Coronary artery (tissue), 2 donors: ENCODE data around the gene TRNAU1AP.

ENCODE experiments used
- DNase-seq: peaks from one replicate; pipeline ENCODE4 v3.0.0-alpha.2; 2017; ENCODE audit warnings: low spot score
- H3K27ac ChIP-seq, 2 donors: fragments of 200-600 bp; sonication (generic); one replicate each; pipeline ENCODE4 v1.5.1; 2016 to 2019
- H3K4me3 ChIP-seq: fragments of 200-600 bp; sonication (generic); 2 replicates; pipeline ENCODE4 v1.5.1; 2016; ENCODE audit warnings: mild to moderate bottlenecking, moderate library complexity
- TF ChIP-seq, protein P1 (sequence below): fragments of 200-600 bp; sonication (generic); IDR thresholded peaks from one replicate; pipeline ENCODE4 v1.5.1; 2019; ENCODE audit warnings: antibody characterized with exemption

Gene TRNAU1AP

GRCh38 chr1:28552758-28553663 lies at the start of gene TRNAU1AP:
TSS of gene TRNAU1AP (plus strand) at chr1:28553085. CDS start at chr1:28553111, 26 bp downstream.
- TF ChIP-seq, protein P1, sequence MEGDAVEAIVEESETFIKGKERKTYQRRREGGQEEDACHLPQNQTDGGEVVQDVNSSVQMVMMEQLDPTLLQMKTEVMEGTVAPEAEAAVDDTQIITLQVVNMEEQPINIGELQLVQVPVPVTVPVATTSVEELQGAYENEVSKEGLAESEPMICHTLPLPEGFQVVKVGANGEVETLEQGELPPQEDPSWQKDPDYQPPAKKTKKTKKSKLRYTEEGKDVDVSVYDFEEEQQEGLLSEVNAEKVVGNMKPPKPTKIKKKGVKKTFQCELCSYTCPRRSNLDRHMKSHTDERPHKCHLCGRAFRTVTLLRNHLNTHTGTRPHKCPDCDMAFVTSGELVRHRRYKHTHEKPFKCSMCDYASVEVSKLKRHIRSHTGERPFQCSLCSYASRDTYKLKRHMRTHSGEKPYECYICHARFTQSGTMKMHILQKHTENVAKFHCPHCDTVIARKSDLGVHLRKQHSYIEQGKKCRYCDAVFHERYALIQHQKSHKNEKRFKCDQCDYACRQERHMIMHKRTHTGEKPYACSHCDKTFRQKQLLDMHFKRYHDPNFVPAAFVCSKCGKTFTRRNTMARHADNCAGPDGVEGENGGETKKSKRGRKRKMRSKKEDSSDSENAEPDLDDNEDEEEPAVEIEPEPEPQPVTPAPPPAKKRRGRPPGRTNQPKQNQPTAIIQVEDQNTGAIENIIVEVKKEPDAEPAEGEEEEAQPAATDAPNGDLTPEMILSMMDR: no peak
- peak; percentile 97 for DNase-seq
- Histone ChIP-seq H3K4me3 (peak within 1 kb of the TSS; percentile 76), H3K27ac (peak within 1 kb of the TSS; percentile 85)

- no peak overlapping the region for H3K4me3 ChIP-seq
- H3K27ac ChIP-seq: no peak overlapping the region
- DNase-seq: no peak
- TF ChIP-seq, protein P1: no peak
These were observed 49.8 kb upstream of the TRNAU1AP start for GRCh38 chr1:28503117-28503516.

DNA sequence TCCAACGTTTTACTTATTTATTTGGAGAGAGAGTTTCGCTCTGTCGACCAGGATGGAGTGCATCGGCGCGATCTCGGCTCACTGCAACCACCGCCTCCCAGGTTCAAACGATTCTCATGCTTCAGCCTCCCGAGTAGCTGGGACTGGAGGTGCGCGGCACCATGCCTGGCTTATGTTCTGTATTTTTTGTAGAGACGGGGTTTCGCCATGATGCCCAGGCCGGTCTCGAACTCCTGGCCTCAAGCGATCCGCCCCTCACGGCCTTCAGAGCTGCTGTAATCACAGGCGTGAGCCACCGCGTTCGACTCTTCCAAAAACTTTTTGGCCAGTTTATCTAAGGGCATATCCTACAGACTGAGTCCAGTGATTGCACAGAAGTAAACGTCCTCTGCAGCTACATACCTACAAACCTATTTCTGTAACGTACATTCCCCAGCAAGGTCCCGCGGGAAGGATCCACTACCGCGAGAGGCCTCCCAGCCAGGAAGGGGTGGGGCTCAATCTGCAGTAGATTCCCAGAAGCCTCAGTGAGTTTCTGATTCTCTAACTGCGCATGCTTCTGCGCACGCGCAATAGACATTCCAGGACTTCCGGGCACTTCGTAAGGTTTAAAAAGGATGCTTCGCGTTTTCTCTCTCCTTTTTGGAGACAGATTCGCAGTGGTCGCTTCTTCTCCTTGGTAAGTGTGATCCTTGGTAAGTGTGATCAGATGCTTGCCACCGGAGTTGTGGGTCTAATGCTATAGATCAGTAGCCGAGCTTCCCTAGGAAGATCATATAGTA lies 47.3 kb upstream of the TRNAU1AP start, which contains the start of gene RCC1:
Gene RCC1 (plus strand): TSS at position 638 of the 782 bp plus-strand sequence. CDS start 23,824 bp downstream, outside the sequence.
- Histone ChIP-seq H3K27ac (peak within 1 kb of the TSS; percentile 88 to 91), H3K4me3 (peak within 1 kb of the TSS; percentile 93)
- TF ChIP-seq, protein P1: no peak
- DNase-seq: peak; percentile 98

DNA sequence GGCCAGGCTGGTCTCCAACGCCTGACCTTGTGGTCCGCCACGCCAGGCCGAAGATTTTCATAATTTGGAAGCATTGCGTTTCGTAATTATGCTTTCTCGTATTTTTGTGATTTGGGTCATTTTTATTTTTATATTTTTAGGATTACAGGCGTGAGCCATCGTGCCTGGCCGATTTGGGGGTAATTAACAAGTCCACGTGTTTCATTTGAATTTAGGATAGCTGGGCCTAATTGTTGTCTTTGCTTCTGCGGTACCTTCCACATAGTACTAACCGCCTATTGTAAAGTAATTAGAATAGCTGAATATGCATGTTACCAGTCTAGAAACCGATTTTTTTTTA lies 46.0 kb upstream of the TRNAU1AP start:
- DNase-seq: no peak
- TF ChIP-seq, protein P1: no peak

DNA sequence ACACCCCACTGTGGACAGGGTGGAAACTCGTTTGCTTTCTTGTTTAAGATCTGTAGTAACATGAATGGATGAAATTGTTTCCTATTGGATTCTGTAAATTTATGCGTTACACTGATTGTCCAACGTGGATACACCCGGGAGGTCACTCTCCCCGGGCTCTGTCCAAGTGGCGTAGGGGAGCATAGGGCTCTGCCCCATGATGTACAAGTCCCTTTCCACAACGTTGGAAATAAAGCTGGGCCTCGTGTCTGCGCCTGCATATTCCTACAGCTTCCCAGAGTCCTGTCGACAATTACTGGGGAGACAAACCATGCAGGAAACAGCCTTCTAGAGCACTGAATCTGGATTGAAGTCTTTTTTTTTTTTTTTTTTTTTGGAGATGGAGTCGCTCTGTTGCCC lies 45.6 kb upstream of the TRNAU1AP start:
- no peak for DNase-seq
- H3K27ac ChIP-seq: peak overlapping the region; percentile 88 to 91
- TF ChIP-seq, protein P1: no peak
- peak overlapping the region; percentile 93 for H3K4me3 ChIP-seq

More for the DNA sequence above, 46.0 kb upstream of the TRNAU1AP start:
- Histone ChIP-seq H3K27ac (peak overlapping the region; percentile 88 to 91), H3K4me3 (peak overlapping the region; percentile 93)

DNA sequence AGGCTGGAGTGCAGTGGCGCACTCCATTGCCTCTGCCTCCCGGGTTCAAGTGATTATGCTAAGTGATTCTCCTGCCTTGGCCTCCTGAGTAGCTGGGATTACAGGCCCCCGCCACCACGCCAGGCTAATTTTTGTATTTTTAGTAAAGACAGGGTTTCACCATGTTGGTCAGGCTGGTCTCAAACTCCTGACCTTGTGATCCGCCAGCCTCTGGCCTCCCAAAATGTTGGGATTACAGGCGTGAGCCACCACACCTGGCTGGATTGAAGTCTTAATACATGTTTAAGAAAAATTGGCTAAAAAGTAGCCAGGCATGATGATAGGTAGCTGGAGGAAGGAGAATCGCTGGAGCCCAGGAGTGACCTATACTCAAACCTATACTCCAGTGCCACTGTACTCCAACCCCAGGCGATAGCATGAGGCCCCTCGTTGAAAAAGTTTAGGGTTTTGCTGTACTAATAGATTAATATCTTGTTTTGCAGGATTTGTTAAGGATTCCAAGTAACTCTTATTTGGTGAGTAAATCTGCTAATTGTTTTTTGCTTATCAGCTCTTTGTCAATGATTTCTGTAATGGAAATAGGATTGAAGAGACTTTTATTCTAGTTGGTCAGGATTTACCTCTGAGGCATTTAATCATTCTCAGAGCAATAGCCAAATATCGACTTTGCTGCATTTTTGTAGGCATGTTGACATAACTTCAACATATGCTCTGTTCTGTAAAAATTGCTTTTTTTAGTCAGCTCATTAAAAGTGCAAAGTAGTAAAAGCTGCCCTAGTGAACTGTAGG lies 45.0 kb upstream of the TRNAU1AP start:
- TF ChIP-seq, protein P1: no peak

More for the DNA sequence above, 45.0 kb upstream of the TRNAU1AP start:
- H3K27ac ChIP-seq: peak overlapping the region; percentile 37 to 48
- no peak for DNase-seq
- H3K4me3 ChIP-seq: peak overlapping the region; percentile 93
